Ectodermal cell (in vitro differentiated cells): ENCODE data around the gene GAPDH. TPM values are rescaled to one million over a fixed set of nuclear protein-coding genes. Genes with fewer than 3 reads are reported as not detected.
"Not testable (repeated sequence)": the region's sequence is repeated elsewhere in the genome, so short reads cannot be mapped to it uniquely, and the experiment has no call there.

Experiments used
- H3K27ac ChIP-seq: 2 replicates; pipeline ENCODE4 v1.7.0; 2013; ENCODE audit warnings: mild to moderate bottlenecking, low read depth, low read length; ENCODE audit not compliant: insufficient read depth, poor library complexity, severe bottlenecking
- H3K27me3 ChIP-seq: 2 replicates; pipeline ENCODE4 v1.7.0; 2013; ENCODE audit warnings: mild to moderate bottlenecking, low read length; ENCODE audit not compliant: insufficient read depth, control insufficient read depth, poor library complexity, severe bottlenecking
- H3K36me3 ChIP-seq: one replicate; pipeline ENCODE4 v1.7.0; 2013; ENCODE audit warnings: low read length; ENCODE audit not compliant: control insufficient read depth, insufficient read depth
- H3K4me1 ChIP-seq: one replicate; pipeline ENCODE4 v1.7.0; 2013; ENCODE audit warnings: low read length; ENCODE audit not compliant: control insufficient read depth, insufficient read depth
- H3K4me3 ChIP-seq: 2 replicates; pipeline ENCODE4 v1.7.0; 2013; ENCODE audit warnings: low read depth, low read length, control low read depth; ENCODE audit not compliant: insufficient read depth
- H3K9me3 ChIP-seq: 2 replicates; pipeline ENCODE4 v1.7.0; 2013; ENCODE audit warnings: mild to moderate bottlenecking, low read length, moderate library complexity; ENCODE audit not compliant: control insufficient read depth
- WGBS, 2 experiments: methylation state at CpG; one replicate each; pipeline ENCODE4 v1.1.7; 2013; ENCODE audit warnings: missing lambda C conversion rate in 2 of 2; 5-methylcytosine and 5-hydroxymethylcytosine counted together
- polyA plus RNA-seq, 4 experiments: library from polyadenylated mRNA; stranded (reverse); fragments of 50-300 nt; gene quantifications; one replicate each; pipeline ENCODE4 v1.2.3, GENCODE V29; 2013

Gene GAPDH
- polyA plus RNA-seq (2013, experiment 1 of 4), result 5,249 TPM
- 4,581 TPM for polyA plus RNA-seq (2013, experiment 2 of 4)
- 4,175 TPM for polyA plus RNA-seq (2013, experiment 3 of 4)
- polyA plus RNA-seq (2013, experiment 4 of 4), result 4,249 TPM

- Histone ChIP-seq H3K4me1 (peaks cover 26% of the 10 kb centered on the region), H3K36me3 (peaks cover 56% of the 10 kb centered on the region), H3K9me3 (no peaks in the 10 kb centered on the region), H3K27me3 (no peaks in the 10 kb centered on the region), H3K4me3 (peak within 1 kb of the TSS; percentile 99), H3K27ac (peak within 1 kb of the TSS; percentile 98)
- WGBS, 2 experiments, result 0 to 1% methylated on average over 62 of the region's 62 CpGs
Observed at GRCh38 chr12:6533923-6534694, at the start of gene GAPDH. TSS of gene GAPDH (plus strand) at chr12:6534517. CDS start at chr12:6534833, 316 bp downstream.

GRCh38 chr12:6488240-6488639 lies 46.1 kb upstream of the GAPDH start:
- Histone ChIP-seq H3K27ac (no peak overlapping the region), H3K4me3 (no peak overlapping the region), H3K27me3 (no peaks in the 10 kb centered on the region), H3K4me1 (peaks cover 4% of the 10 kb centered on the region), H3K9me3 (no peaks in the 10 kb centered on the region), H3K36me3 (no peaks in the 10 kb centered on the region)
- 84 to 90% methylated on average over 1 of the region's 1 CpG for WGBS, 2 experiments

GRCh38 chr12:6489449-6489848 lies 44.9 kb upstream of the GAPDH start:
- no peak overlapping the region for H3K27ac ChIP-seq
- 77 to 83% methylated on average over 4 of the region's 4 CpGs for WGBS, 2 experiments
- no peak overlapping the region for H3K4me3 ChIP-seq

GRCh38 chr12:6490673-6491072 lies 43.6 kb upstream of the GAPDH start:
- peaks cover 12% of the 10 kb centered on the region for H3K4me1 ChIP-seq
- not testable (repeated sequence) for H3K27me3 ChIP-seq, H3K36me3 ChIP-seq, H3K9me3 ChIP-seq, H3K4me3 ChIP-seq, H3K27ac ChIP-seq
- 83% methylated on average over 1 of the region's 1 CpG; no CpG with 5 or more reads in 1 of the 2 experiments for WGBS, 2 experiments

More at GRCh38 chr12:6489449-6489848, 44.9 kb upstream of the GAPDH start:
- Histone ChIP-seq H3K36me3 (no peaks in the 10 kb centered on the region), H3K9me3 (no peaks in the 10 kb centered on the region), H3K4me1 (peaks cover 4% of the 10 kb centered on the region), H3K27me3 (no peaks in the 10 kb centered on the region)

- 1% methylated on average over 39 of the region's 39 CpGs for WGBS, 2 experiments
- H3K4me3 ChIP-seq, result peak within 1 kb of the TSS; percentile 63
- H3K36me3 ChIP-seq, result peaks cover 13% of the 10 kb centered on the region
- no peaks in the 10 kb centered on the region for H3K9me3 ChIP-seq
- peaks cover 13% of the 10 kb centered on the region for H3K4me1 ChIP-seq
- no peaks in the 10 kb centered on the region for H3K27me3 ChIP-seq
- H3K27ac ChIP-seq, result peak within 1 kb of the TSS; percentile 91
Observed at GRCh38 chr12:6492838-6493496, 41.4 kb upstream of the GAPDH start, which contains the start of gene MRPL51. TSS of gene MRPL51 (minus strand) at chr12:6493262. CDS start at chr12:6493136, 126 bp downstream.

GRCh38 chr12:6493497-6494257 lies 40.6 kb upstream of the GAPDH start, which contains the start of gene NCAPD2:
TSS of gene NCAPD2 (plus strand) at chr12:6494102. CDS start at chr12:6495099, 997 bp downstream.
- 0% methylated on average over 49 of the region's 49 CpGs for WGBS, 2 experiments
- H3K27ac ChIP-seq, result peak within 1 kb of the TSS; percentile 91
- no peaks in the 10 kb centered on the region for H3K27me3 ChIP-seq
- H3K9me3 ChIP-seq, result no peaks in the 10 kb centered on the region
- H3K4me3 ChIP-seq, result peak within 1 kb of the TSS; percentile 63
- peaks cover 13% of the 10 kb centered on the region for H3K4me1 ChIP-seq
- H3K36me3 ChIP-seq, result peaks cover 16% of the 10 kb centered on the region

- Histone ChIP-seq H3K27me3 (no peaks in the 10 kb centered on the region), H3K4me3 (peak overlapping the region; percentile 63), H3K9me3 (no peaks in the 10 kb centered on the region), H3K4me1 (peaks cover 13% of the 10 kb centered on the region), H3K36me3 (peaks cover 22% of the 10 kb centered on the region), H3K27ac (peak overlapping the region; percentile 1)
- WGBS, 2 experiments, result 3 to 4% methylated on average over 8 to 14 of the region's 14 CpGs
Observed at GRCh38 chr12:6494258-6494743, 40.0 kb upstream of the GAPDH start.

GRCh38 chr12:6494968-6495367 lies 39.3 kb upstream of the GAPDH start:
- no peaks in the 10 kb centered on the region for H3K27me3 ChIP-seq
- H3K9me3 ChIP-seq, result no peaks in the 10 kb centered on the region
- WGBS, 2 experiments, result 78 to 93% methylated on average over 1 of the region's 1 CpG
- H3K4me3 ChIP-seq, result peak overlapping the region; percentile 63
- peaks cover 13% of the 10 kb centered on the region for H3K4me1 ChIP-seq
- H3K36me3 ChIP-seq, result peaks cover 27% of the 10 kb centered on the region
- no peak overlapping the region for H3K27ac ChIP-seq

GRCh38 chr12:6497291-6497690 lies 37.0 kb upstream of the GAPDH start:
- 93 to 100% methylated on average over 3 of the region's 3 CpGs for WGBS, 2 experiments
- H3K36me3 ChIP-seq, result peaks cover 30% of the 10 kb centered on the region
- H3K4me3 ChIP-seq, H3K27ac ChIP-seq, H3K9me3 ChIP-seq, H3K27me3 ChIP-seq: not testable (repeated sequence)
- peaks cover 10% of the 10 kb centered on the region for H3K4me1 ChIP-seq
